GM18507 (cell line): ENCODE measurements around the gene SYCP3.

Experiments used
- DNase-seq: peaks from one replicate; pipeline ENCODE4 v3.0.0; 2011; ENCODE audit warnings: low read depth; ENCODE audit not compliant: insufficient read length; ENCODE audit errors: extremely low spot score
- FAIRE-seq: peaks from 2 replicates; lab custom pipeline; 2011; peaks lifted over from hg19 to GRCh38; lab: Jason Lieb, UNC

Gene SYCP3

GRCh38 chr12:101738920-101739665, at the start of gene SYCP3:
Gene SYCP3, minus strand, starts transcription at chr12:101739462. Its CDS starts 1,527 bp downstream, at chr12:101737935.
- DNase-seq (no peak), FAIRE-seq (no peak)

GRCh38 chr12:101785671-101786070, 46.4 kb upstream of the SYCP3 start:
- no peak for FAIRE-seq
- DNase-seq: no peak

GRCh38 chr12:101784376-101784775, 45.1 kb upstream of the SYCP3 start:
- no peak for FAIRE-seq
- no peak for DNase-seq

- FAIRE-seq (no peak), DNase-seq (no peak)
These were observed 44.6 kb upstream of the SYCP3 start for GRCh38 chr12:101783838-101784237.

GRCh38 chr12:101783150-101783549, 43.9 kb upstream of the SYCP3 start:
- FAIRE-seq (no peak), DNase-seq (no peak)

- no peak for FAIRE-seq
These were observed 43.0 kb upstream of the SYCP3 start for GRCh38 chr12:101782273-101782731.

GRCh38 chr12:101781834-101782233, 42.6 kb upstream of the SYCP3 start:
- no peak for DNase-seq
- peak; percentile 9 for FAIRE-seq

More at GRCh38 chr12:101782273-101782731, 43.0 kb upstream of the SYCP3 start:
- DNase-seq: no peak

- no peak for FAIRE-seq
- DNase-seq: no peak
These were observed 41.3 kb upstream of the SYCP3 start for GRCh38 chr12:101780599-101780998.

- FAIRE-seq: no peak
These were observed 40.4 kb upstream of the SYCP3 start for GRCh38 chr12:101779626-101780025.

GRCh38 chr12:101779200-101779599, 39.9 kb upstream of the SYCP3 start:
- DNase-seq (no peak), FAIRE-seq (no peak)

More at GRCh38 chr12:101779626-101780025, 40.4 kb upstream of the SYCP3 start:
- no peak for DNase-seq

GRCh38 chr12:101777978-101778377, 38.7 kb upstream of the SYCP3 start:
- FAIRE-seq (no peak), DNase-seq (no peak)

GRCh38 chr12:101777485-101777884, 38.2 kb upstream of the SYCP3 start:
- DNase-seq (no peak), FAIRE-seq (no peak)

GRCh38 chr12:101775816-101776215, 36.6 kb upstream of the SYCP3 start:
- no peak for DNase-seq
- FAIRE-seq: no peak

- DNase-seq: peak; percentile 60
- FAIRE-seq: peak; percentile 90
These were observed 34.4 kb upstream of the SYCP3 start for GRCh38 chr12:101773650-101774162.

GRCh38 chr12:101772012-101772775, 32.9 kb upstream of the SYCP3 start:
- no peak for DNase-seq
- no peak for FAIRE-seq

GRCh38 chr12:101769865-101770264, 30.6 kb upstream of the SYCP3 start:
- FAIRE-seq: no peak

GRCh38 chr12:101768781-101769180, 29.5 kb upstream of the SYCP3 start:
- FAIRE-seq (no peak), DNase-seq (no peak)

More at GRCh38 chr12:101769865-101770264, 30.6 kb upstream of the SYCP3 start:
- DNase-seq: no peak

GRCh38 chr12:101767537-101767936, 28.3 kb upstream of the SYCP3 start:
- FAIRE-seq: no peak
- no peak for DNase-seq

GRCh38 chr12:101764051-101764792, 25.0 kb upstream of the SYCP3 start:
- no peak for DNase-seq
- FAIRE-seq: no peak
